Right hindlimb (tissue), 1 donor: ENCODE data around the gene MTUS2.

Source experiments
- DNase-seq: peaks from one replicate; pipeline ENCODE4 v3.0.0-alpha.2; 2018

MTUS2 gene

DNA sequence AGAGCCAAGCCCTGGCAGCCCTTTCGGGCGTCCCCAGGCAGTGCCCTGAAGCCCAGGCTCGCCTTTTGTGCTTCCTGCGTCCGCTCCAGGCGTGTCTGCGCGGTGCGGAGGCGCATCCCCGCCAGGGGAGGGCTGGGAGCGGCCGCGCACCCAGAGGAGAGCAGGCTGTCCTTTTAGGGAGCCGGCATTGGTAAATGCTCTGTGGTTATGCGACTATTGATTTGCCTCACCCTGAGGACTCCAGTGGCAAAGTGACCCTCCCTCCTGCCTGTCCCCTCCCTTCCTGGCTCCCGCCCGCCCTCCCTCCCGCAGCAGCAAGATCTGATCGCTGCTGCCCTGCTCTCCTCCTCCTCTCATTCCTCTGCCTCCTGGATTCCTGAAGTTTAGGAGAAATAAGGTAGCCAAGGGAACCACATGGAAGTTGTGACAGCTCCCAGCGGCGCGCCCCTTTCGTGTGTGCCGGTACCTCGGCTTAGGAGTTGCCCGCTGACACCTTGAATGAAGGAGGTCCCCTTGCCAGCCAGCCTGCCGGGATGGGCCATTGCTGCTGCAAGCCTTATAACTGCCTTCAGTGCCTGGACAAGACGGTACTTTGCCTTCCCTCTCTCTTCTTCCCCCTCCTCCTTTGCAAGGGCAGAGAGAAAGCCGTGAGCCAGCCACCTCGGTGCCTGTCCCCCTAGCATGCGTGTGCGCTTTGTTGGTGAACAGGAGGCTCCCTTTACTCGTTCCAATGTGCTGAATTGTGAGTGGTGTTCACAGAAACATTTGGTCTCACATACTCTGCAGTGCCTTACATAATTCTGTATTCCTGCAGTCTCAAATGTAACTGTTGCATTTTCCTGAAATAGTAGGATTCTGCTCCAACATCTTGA, 608.4 kb downstream of the MTUS2 start:
- peak; percentile 51 for DNase-seq

DNA sequence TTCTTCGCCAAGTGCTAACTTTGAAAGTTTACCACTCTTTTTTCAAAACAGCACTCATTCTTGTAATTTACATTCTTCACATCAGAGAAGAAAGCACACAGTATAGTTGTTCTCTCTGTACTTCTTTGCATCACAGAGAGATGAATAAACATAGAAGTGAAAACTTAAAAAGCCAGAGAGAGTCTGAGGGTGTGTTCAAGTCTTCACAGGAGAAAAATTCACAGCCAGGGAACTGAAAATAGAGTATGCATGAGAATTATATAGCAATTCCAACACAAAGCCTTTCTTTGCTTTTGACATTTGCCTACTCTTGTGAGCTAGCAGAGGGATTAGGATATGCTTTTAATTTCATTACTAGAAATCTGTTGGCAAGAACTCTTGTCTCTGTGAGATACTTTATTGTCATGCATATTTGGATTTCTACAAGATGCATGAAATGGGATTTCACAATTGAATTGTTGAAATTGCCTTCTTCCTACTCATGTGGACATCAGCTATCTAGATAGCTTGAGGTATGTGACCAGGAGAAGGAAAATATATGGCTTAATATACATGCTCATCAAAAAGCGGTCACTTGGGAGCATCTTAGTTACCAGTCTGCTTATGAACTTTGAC, 609.3 kb downstream of the MTUS2 start:
- no peak for DNase-seq

DNA sequence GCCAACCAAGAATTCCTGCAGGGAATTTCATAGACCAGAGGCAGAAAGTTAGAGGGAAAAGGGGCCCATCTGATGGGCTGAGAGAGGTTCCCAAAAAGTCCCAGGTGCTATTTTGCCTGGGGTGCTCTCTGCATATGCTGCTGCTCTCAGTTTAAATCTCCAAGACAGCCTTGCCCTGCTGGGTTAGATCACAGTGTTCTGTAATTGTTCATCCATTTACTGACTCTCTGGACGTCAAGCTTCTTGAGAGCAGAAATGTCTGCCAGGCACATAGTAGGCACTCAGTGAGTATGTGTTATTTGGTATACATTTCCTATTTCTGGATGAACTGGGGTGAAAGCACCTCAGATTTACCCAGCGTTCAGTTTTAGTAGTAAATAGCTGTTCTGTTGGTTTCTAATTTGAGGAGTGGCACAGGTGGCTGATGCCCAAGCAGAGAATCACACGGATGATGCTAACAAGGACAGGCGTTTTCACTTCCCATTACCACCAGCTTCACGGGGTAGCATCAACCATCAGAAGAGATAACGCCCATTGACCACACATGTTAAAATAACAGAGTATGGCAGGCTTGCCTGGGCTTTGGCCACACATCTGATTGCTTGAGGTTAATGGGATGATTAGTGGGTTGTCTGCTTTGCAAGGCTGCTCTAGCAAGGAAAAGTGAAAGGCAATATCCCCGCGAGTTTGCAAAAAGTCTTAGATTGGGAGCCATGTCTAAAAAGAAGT, 614.2 kb downstream of the MTUS2 start:
- DNase-seq, result no peak

DNA sequence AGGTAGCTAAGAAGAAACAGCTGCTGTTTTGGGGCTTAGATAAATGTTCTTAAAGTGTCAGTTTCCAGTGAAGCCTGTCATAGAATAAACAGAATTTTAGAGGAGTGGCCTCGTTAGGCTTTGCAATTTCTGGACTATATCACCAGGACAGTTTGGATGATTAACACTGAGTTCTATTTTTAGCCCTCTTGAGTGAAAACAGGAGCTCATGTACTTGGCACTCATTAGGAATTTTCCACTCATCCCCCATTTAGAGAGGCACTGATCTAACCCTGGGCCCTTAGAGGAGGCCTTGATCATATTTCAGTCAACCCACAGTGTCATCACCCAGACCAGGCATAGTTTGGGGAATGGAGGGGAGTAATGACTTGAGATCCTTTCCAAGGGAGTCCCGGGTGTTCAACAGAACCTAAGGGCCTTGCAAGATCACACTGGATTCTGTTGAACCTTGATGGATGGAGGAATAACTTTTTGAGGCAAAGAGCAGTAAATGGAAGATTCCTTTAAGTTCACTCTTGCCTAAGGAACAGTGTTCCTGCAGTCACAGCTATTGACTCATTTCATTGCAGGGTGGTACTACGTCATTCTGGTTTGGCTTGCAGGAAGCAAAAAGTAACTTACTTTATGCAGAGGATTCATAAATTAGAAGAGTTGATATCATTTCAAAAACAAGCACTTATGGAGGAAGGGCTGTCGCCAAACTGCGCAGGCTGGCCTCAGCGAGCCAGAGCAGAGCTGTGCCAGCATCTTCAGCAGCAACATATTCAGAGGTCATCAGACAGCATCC, 615.2 kb downstream of the MTUS2 start:
- peak; percentile 45 for DNase-seq

DNA sequence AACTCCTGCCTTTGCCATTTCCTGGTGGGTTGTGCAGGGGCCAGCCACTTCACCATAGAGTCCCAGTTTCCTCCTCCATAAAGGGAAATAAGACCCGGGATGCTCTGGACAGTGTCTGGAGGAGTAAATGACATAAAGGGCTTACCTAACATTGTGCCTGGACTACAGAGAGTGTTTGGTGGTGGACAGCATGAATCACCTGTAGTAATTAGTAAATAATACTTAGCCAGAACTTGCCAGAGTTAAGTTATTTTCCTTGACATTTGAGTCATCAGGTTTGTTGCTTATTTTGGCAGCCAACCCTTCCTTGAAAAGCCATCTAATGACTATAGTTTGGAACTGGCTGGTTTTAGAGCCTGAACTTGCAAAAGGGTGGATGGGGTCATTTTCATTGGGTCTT, 616.2 kb downstream of the MTUS2 start:
- no peak for DNase-seq

DNA sequence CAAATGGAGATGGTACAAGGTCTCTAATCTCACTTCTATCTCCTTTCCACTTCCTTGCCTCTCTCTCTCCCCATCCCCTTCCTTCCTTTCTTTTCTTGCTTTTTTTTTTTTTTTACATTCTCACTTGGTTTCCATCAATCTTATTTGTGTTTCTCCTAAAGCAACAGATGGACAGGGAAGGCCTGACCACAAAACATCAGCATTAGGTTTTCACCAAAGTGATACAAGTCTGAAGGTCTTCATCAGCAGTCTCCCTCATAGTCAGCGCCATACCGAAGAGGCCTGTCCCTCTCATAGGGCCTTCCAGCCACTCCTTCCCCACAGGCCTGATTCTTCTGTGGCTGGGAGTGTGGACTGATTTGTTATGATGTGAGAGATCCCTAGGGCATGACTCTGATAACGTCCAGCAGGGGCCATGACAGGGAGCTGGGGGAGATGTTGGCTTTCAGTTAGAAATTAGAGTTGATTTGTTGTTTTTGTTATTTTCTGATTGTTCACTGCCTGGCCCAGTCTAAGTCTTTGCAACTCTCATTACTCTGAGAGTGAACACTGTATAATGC, 616.7 kb downstream of the MTUS2 start:
- DNase-seq, result no peak

DNA sequence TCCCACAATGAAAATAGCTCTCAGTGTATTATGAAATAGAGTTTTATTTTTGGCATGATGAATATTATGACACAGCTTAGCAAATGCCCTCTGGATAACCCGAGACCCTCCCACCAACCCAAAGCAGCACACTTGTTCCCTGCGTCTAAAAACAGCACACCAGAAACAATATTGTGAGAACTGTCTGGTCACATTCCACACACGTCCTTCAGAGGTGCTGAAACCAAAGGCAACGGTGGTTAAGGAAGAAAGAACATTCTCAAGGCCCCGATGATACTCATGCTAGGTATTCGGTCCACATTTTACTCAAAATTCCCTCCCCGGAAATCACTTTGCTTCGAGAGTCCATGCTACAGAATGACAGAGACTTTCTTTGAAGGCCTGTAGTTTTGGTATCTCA, 618.6 kb downstream of the MTUS2 start:
- no peak for DNase-seq

DNA sequence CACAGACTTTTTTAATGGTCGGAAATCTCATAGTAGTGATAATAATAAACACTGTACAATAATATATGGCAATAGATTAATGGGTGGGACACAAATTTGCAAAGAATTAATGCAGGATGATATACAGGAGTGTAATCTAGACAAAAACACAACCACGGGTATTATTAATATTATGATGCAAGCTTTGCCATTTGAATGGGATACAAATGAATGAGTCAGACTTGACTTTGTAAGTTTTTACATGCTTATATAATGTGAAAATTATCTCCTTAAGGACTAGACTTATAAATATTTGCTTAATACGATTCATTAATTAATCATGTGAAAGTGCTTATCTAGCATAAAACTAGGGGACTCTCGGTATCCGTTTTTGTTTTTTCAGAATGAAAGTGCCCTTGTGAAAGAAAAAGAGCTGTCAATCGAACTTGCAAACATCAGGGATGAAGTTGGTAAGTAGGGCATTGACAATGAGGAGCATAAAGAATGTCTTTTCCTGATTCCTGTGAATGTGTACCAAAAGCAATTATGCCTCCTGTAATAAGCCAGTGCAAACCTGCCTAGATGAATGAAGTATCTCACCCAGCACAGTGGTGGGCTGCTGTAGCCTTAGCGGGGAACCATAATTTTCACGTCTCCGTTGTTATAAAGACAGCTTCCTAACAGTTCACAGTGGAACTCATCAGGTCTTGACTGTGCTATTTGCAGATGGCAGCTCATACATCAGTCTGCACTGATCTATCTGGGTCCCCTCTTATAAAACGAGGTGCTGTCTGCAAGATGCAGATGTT, 619.7 kb downstream of the MTUS2 start:
- no peak for DNase-seq

DNA sequence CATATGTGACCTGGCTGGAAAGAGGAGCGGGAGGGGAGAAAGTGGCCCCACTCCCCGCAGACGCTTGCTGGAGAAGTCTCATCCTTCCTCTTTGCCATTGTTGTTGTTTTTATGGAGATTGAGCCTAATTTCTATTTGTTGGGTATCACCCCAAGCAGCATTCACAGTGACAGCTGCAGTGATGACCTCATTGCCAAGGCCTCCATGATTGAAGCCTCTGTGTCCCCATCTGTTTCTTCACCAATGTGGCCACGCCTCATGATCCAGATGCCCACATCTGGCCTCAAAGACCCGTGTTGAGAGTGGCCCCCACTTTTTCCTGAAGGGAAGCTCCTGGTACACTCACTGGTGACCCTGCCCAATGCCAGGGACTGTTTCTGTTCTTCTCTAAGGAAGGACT, 621.2 kb downstream of the MTUS2 start:
- DNase-seq, result peak; percentile 61

DNA sequence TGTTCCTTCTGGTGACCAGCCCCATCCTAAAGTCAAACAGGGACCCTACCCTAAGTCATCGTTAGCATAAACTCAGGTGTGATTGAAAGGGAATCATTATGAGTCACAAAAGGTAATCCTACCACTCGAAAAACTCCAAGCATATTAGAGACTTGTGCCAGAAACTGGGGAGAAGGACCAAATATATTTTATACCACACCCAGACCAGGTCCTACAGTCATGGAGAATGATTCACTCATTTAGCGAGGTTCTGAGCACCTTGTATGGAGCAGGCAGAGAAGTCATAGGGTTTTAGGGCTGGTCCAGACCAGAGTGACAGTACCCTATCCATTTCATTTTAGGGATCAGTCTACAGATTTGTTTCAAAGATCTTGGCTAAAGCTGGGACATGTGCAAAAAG, 625.9 kb downstream of the MTUS2 start:
- DNase-seq, result no peak

DNA sequence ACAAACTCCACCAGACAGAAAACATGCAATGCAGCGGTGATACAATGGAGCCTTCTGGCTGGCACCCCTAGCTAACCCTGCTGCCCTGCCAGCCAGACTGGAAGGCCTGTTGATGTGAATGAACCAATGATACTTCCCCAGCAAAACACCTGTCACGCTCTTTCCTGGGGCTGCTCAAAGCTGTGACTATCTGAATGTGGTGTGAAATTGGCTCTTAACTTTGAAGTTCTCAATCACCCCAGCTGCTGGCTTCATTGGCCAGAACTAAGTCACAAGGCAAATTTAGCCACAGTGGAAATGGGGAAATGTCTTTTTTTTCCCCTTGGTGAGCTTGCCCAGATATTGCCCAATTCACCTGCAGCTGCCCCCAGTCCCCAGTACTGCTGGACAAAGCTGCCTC, 628.0 kb downstream of the MTUS2 start:
- DNase-seq, result peak; percentile 51

DNA sequence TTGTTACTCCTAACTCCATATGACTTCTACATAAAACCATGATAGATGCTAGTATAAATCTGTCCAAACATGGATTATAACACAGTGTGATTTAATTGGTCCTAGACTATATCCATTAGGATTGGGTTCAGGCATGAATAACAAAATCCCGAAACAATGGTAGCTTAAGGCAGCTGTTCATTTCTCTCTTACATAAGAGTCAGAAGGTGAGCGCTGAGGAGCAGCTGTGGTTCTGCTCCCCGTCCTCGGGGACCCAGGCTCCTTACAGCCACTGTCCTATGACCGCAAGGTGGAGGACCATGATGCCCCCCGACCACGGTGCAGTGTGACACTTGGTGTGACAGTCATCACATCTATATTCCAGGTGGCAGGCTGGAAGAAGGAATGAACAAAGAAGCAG, 629.6 kb downstream of the MTUS2 start:
- no peak for DNase-seq

DNA sequence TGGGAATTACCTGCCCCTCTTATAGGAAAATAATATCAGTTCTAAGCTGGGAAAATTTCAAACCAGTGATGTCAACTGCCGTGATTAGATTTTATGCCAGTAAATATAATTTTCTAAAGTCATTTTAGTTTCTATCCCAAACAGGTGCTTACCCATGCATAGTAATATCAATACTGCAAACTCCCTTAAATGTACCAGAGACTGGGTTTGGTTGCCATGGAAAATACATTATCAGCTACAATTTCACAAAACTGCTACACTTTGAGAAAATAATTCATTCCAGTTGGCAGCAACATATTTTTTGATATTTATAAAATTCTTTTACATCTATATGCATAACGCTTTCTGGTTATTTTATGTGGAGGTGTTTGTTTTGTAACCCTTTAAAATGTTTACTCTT, 631.8 kb downstream of the MTUS2 start:
- DNase-seq, result no peak

DNA sequence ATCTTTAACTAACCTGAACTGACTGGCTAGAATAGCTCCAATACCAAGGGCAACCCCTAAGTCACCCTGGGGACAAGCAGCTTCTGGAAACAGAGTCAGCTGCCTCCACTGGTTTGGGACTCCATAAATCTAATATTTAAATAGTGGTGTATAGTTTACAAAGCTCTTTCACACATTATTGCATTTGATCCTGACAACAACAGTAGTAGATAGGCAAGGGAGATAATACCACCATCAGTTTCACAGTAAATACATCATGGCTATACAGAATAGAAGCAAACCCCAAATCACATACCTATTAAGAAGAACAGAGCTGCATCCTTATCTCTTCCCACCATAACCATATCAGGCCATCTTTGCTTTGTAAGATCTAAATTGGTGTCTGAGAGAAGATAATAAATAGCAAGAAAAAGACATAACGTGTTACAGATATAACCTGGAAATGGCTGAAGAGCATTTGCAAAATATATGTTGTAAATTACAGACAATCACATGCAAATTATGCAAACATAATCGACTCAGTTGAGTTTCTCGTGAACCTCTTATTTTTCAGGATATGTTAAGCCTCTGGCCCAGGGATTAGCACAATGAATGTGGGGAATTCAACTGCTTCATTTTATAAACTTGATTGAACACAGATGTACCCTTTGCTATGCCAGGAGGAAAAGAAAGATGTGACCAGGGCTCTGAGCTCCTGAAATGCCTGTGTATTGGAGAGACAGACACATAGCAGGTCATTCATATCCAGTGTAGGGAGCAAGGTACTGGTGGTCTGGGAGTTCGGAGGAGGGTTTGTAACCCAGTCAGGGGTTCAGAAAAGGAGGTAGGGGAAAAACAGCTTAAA, 632.9 kb downstream of the MTUS2 start:
- DNase-seq, result no peak

DNA sequence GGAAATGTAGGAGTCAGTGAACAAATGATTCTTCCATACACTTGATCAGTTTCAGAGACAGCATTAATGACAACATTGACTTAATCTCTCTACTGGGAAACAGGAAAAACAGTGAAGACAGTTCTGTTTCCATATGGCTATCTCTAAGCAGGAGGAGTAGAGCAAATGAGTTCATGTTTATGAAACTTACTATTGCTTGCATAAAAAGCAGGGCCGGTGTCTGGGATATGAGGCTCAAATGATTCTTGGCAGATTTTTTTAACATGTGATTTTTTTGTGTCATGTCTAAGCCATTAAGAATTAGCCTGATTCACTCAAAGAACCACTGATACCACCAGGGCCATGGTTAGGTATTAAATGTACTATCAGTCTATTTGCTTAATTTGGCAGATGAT, 633.5 kb downstream of the MTUS2 start:
- no peak for DNase-seq

DNA sequence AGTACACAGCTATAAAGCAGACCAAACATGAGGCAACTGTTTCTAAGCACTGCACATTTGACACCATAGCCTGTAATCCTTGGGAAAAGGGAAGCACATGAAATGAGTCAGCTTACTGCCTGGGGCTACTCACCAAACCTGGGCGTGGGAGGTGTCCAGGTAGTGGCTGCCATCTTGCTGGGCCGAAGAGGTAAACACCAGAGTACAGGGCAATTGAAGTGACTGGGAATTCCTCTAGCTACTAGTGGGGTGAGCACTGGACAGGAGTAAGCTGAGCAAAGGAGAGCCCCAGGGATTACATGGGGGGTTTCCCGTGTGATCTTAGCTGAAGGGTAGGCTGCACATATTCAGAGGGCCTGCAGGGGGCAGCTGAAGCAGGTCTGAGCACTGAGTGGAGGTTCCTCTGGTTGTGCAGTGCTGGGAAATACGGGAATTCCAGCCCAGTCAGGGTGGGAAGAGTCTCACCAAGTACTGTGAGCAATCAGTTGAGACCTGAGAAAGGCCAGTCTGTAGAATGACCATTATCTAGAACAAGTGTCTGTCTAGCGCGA, 634.9 kb downstream of the MTUS2 start:
- DNase-seq, result no peak

DNA sequence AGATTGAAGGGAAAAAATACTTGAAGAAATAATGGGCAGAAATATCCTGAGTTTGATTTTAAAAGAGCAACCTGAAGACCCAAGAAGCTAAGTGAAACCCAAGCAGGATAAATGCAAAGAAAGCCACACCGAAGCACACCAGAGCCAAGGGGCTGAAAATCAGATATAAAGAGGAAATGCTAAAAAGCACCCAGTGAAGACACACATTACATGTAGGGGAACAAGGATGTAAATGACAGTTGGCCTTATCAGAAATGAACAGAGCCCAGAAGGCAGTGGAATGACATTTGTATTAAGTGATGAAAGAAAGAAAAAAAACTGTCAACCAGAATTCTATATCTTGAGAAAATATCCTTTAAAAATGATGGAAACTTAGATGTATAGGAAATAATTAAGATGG, 636.3 kb downstream of the MTUS2 start:
- DNase-seq, result no peak

DNA sequence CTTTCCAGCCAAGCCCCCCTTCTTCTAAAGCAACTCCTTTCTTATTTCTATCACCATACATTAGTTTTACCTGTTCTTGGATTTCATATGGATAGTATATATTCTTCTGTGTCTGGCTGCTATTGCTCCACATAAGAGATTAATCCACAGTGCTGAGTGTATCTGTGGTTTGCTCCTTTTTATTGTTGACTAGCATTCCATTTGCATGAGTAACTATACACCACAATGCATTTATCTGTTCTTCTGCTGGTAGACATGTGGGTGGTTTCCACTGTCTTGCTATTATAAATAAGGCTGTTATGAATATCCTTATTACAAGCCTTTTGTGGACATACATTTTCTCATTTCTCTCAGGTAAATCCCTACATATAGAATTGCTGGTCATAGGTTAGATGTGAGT, 637.2 kb downstream of the MTUS2 start:
- DNase-seq, result no peak

DNA sequence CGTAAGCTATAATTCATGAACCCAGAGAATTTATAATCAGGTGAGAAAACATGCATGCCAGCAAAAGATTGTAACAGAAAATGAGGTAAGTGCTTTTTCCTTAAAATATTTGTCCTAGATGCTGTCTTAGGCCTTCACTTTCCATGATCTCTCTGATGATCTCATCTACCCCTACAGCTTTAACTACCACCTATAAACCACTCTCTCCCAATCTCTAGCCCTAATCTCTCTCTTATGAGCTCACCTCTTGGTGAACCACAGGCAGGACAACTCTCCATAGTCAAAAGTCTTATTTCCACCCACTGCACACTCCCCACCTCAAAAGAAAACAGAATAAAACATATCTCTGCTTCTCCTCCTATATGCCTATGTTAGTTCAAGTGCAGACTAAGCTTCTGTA, 638.3 kb downstream of the MTUS2 start:
- DNase-seq, result no peak

DNA sequence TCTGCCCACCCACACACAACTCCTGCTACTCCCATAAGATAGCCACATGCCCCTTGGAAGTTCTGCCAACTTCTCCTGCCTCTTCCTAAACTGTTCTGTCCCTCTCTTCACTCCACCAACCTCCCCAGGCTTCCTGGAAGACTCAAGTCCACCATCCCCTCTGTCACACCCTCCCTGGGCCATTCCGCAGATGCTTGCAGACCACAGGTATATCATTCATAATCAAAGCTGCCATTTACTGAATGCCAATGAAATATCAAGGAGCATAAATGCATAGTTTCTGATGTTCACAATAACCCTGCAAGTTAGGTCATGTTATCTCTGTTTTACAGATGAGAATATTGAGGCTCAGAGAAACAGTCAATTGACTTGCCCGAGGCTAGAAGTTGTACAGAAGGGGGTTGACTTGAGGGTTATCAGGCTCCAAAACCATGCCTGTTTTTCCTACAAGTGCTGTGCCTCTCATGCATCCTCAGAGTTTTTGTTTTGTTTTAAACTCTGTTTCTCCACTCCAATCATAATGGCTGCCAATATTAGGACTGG, 639.7 kb downstream of the MTUS2 start:
- no peak for DNase-seq
